Activated gamma-delta T cell (primary cell): ENCODE results near the gene SLIT3.

Source experiments
- DNase-seq: peaks from one replicate; lab custom pipeline; 2025; lab: John Stamatoyannopoulos, UW

The SLIT3 gene

DNA sequence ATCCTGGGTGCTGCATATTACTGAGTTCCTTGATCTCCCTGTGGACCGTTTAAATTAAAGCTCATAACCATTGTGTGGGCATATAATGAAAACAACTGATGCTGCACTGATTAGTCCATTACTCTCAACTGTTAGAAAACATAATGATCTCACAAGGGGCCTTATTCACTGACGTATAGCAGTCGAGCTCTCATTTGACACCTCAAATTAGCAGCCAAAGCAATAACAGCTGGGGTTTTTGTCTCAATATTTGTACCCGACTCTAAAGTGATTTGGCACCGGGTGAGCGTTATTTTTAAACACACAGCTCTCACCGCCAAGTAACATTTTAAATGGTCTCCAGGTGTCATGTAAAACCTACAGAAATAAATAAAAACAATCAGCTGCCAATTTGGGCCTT, 469.6 kb downstream of the SLIT3 start:
- DNase-seq: no peak

DNA sequence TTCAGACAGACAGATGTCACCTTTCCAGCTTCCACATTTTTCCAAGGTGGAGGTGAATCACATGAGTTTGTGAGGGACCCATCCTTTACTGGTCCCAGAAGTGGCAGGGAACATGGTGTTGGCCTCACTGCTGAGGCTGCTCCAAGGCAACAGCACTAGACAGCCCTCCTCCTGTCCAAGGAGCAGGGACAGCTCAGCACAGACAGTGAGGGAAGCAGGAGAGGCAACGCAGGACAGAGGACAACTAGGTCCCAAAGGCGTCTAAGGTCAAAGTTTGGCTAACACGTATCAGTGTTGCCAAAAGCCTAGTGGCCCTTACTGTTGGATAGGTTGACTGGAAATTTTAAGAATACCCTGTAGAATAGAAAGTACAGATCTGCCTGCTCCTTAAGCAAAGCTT, 470.1 kb downstream of the SLIT3 start:
- no peak for DNase-seq

DNA sequence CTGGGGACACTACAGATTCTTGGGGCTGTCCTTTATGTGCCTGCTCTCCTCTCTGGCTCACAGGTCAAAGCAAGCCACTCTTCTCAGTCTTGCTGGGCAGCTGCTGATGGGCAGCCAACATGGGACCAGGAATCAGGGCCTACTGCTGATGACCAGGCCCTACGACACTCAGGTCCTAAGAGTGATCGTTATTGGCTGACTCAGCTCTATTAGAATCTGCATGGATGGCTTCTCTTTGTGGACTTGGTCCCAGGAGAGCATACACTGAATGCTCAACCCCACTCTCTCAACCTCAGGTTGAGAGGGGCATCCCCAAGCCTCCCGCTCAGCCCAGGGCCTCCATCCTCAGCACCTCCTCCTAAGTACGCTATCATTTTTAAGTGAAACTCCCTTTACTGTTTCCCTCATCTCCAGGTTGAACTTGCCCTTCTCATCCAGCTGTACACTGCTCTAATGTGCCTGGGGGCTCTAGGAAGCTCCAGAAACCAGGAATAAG, 471.0 kb downstream of the SLIT3 start:
- no peak for DNase-seq

DNA sequence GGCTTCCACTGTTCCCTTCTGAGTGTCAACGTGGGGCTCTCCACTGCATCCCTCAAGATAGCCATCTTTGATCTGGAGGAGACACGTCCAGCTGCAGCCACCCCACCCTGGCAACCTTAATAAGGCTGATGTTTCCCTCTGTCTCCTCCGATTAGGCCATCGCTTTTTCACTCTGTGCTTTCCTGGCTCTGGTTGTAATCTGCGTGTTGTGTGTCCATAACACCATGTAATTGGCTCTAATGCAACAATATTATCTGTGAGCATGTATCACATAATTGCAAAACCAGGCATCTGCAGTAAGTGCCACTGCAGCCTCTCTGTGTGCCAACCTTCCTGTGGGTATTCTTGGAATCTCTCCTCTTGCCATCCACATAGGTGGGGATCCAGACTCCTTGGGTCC, 471.9 kb downstream of the SLIT3 start:
- no peak for DNase-seq

DNA sequence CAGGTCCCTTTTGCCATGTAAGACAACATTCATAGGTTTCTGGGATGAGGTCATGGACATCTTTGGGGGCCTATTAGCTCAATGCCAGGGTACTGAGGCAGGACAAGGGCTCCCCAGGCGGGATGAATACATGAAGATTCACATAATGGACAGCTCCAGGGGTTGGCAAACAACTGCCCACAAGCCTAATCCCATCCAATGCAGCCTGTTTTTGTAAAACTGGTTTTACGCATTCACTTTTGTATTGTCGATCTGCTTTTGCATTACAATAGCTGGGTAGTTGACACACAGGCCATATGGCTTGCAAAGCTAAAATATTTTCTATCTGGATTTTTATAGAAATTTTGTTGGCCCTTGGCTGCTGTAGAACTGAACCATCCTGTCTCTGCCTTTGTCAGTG, 473.3 kb downstream of the SLIT3 start:
- DNase-seq: no peak

DNA sequence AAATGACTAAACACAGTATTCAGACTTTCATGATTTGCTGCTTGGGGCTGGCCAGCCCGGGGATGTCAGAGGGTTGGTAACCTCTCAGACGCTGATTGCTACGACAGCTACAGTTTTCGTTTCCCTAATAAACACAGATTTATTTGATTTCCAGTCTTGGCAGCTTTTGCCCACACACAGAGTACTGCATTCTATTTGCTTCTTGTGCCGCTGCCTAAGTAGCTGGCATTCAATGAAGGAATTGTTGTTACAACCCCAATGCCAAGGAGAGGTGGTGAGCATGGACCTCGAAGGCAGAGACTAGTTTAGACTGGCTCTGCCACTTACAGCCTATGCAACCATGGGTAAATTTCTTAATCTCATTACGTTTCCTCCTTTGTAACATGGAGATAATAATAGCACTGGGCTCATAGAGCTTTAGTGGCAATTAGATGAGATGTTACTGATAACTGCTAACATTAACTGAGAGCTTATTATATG, 474.7 kb downstream of the SLIT3 start:
- DNase-seq: no peak

DNA sequence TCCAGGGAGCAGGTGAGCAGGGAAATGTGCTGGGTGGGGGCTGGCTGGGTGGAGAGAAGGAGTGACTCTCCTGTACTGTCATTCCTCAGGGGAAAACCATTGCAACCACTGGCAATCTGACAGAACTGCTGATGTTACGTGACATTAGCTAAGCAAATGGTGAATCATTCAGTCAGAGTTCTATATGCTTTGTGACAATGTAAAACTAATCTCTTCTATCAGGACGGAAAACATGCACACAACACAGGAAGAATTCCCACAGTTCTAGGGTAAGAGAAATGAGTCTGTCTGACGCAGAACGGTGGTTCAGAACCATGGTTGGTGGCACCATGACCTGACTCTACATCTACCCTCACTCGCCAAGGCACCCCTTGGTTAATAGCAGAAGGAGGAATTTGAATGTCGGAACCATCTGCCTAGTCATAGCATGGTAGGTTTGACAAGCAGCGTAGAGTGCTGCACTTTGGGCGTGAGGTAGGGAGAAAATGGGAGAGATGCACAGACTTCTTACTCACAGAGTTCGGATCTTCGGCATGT, 478.1 kb downstream of the SLIT3 start:
- no peak for DNase-seq

DNA sequence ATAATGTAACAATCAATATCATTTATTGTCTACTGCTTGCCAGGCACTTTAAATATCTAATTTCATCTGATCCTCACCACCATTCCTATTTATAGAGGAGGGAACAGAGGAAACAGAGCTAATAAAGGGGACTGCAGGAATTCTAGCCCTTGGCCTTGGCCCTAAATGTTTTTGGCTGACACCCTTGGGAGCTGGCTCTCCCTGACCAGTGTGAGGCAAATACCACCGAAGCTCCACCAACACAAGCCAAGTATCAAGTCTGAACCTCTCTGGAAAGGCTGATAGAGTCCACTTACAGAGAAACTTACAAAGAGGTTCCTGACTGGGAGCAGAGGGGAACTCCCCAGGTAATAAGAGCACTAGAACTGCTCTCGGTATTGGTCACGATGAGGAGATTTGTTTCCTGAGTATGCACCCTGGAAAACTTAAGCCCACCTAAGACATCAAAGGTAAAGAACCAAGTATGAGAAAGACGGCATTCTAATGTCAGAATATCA, 478.6 kb downstream of the SLIT3 start:
- no peak for DNase-seq

DNA sequence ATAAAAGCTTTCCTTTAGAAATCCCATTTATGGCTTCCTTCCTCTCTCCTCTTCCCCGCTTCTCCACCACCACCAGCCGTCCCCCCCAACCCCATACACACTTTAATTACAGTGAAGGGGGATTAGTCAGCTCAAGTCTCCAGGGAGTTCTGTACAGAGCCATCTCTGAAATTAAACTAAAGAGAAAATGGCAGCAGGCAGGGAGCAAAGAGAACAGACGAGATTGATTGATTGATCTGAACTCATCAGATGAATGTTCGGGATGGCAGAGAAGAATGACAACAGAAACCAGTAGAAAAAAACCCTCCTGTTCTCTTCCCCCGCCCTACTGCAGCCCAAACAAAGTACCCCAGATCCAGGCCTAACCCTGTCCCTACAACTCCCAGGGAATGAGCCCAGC, 480.1 kb downstream of the SLIT3 start:
- no peak for DNase-seq

DNA sequence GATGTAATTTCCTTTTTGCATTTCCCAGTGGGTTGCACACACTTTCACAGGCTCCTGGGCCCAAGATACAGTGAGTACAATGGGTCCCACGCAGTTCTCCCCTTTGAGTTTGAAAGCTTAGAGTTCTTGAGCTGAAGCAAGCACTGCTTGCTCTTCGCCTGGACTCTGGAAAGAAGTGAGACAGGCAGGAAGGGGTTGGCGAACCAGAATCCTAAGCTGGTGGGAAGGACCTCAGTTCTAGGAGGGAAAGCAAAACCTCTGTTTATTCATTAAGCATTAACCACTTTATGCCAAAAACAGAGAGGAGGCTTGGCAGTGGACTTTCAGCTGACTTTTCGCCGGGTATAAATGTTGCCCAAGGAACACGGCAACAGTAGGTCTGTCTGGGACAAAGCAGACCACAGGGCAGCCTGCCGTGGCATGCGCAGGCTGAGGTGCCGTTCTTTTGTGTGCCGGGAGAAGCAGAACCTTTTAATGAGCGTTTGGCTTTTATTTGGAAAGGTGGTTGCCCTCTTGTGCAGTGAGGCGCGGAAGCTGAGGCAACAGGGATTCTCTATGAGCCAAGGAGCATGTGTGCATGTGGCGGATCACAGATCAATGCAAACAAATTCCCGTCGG, 481.8 kb downstream of the SLIT3 start:
- no peak for DNase-seq

DNA sequence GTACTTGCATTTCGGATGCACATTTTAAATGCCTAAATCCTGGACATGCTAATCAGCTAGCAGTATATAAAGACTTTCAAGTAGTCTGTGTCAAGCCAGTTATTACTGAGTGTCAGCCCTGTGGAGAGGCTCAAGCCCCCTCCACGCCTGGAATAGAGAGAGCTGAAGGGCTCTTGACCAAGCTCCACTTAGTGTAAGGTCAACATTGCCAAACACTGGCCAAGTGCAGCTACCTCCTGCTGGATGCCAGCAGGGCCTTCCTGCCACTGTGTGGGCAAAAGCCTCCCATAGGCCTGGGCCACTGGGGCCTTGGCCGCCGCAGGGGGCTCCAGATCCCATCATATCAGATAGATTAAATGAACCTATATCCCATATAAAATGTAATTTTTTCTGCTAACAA, 482.4 kb downstream of the SLIT3 start:
- DNase-seq: no peak

DNA sequence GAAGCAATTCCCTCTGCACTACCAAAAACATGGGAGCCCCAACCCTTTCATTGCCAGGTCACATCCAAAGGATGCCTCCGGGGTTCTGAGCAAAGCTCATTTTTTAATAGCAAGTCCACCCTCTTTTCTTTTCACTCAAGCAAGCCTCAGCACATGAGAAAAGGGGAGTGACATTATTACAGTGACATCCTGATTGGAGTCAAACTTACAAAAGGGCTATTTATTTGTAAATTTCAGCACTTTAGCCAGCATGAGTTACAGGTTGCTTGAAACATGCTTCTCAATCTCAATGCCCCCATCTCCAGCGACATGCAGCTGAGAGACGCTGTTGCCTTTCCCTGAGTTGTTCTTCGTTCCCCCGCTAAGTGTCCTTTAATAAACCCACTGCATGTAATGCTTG, 483.3 kb downstream of the SLIT3 start:
- no peak for DNase-seq

DNA sequence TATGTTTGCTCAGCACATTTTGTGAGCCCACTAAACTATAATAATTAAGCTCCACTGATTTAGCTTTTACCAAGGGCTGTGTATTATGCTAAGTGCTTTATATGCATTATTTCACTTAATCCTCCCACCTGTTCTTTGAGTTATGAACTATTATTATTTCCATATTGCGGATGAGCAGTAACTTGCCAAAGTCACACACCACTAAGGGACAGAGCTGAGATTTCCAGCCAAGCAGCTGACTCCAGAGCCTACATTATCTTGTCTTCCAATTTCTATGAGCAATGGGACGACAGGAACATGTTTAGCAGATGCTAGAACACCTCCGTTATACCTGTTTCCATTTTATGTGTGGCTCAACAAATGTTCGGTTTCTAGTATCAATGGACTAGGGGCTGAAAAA, 484.3 kb downstream of the SLIT3 start:
- DNase-seq: no peak

DNA sequence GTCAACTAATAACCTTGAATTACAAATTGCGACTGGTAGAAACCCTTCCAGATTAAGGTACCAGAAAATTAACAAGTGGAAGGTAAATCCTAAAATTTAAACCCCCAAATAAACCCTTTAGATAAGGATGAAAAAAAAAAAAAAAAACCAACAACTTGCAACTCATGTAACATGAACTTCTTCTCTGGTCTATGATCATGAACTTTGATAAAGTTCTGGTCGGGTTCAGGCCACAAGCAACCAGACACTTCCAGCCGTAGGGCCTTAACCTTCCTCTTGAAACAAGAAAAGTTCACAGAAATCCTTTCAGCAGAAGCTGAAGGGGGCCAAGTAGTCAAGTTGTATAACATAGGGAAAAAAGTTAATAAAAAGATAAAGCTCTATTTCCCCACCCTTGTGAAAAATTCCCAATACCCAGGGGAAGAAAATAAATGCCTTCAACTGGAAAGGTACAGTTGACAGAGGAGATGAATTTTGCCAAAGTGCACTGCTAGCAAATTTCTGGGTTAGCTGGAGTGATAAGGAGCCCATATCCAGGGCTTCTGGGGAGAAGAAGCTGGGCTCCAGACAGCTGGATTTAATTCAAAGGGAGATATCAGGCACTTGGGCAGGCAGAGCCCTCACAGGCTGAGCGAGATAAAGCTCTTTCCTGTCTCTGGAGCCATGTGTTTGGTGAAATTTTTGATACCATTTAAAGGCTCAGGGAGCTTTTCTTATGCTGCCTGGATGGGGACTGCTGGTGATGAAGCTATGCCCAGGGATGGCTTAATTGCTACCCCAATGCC, 487.6 kb downstream of the SLIT3 start:
- DNase-seq: no peak

DNA sequence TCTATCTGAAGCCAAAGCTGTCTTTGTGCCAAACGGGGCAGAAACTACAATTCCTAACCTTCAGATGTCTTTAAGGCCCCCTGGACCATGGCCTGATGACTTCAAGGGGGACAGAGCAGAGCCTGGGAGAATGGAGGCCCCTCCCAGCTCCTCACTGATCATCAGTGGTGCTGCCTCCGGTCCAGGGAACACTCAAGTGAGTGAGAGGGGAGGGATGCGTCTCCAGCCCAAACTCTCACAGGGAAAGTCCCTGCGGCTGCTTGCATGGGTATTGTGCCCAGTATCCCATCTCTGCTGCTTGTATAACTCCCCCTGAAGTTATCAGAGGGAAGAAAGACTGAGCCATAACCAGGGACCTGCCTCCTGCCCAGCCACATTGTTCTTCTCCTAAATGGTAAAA, 490.3 kb downstream of the SLIT3 start:
- no peak for DNase-seq

DNA sequence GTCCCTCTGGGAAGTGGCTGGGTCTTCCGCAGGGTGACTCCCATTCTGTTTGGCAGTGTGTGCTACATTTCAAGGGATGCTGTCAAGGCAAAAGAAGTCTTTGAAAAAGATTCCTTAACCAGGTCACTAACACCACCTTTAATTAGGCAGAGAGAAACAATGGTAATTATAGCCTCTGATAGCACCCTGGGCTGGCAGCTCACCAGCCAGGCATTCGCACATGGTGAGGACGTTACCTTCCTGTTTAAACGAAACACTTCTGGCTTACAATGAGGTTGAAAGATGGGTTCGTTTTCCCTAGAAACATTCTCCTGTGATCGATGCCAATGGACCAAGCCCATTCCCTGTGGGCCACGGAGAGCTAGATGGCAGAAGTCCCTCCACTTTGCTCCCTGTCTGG, 491.7 kb downstream of the SLIT3 start:
- no peak for DNase-seq

DNA sequence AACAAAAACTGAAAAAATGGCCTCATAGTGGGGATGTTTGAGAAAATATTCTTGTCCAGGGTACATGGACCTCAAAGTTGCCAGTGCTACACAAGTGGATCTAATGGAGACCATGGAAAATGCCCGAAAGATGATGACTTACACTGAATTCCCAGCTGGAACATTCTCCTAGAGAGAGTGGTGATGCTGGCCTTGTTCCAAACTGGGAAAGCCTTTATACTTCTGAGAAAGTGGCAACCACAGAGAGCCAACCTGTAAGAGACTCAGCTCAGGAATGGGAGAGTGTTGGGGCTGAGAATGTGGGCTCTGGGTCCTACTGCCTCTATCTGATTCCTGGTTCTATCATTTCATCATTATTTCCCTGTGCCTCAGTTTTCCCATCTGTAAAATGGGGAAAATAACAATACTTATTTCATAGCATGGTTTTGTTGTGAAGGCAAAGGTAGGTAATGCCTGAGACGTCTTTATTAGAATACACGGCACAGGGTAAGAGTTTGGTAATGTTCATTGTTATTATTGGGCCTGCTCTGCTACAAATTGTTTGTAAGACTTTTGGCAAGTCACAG, 492.8 kb downstream of the SLIT3 start:
- DNase-seq: no peak

DNA sequence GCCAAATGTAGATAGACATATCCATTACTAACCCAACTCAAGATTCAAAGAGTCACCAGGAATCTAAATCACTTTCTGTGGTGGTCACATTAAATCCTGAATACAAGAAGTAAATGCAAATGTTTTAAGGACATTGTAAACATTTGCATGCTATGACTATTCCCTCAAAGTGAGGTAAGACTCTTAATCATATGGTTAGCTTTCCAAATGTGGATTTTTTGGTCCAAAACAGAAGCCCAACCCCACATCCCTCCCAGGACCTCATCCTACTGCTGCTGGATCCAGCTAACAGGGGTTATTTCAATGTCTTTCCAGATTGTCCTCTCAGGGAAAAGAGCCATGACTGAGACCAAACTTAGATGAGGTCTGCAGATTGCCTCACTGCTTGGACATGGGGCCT, 493.7 kb downstream of the SLIT3 start:
- DNase-seq: no peak

DNA sequence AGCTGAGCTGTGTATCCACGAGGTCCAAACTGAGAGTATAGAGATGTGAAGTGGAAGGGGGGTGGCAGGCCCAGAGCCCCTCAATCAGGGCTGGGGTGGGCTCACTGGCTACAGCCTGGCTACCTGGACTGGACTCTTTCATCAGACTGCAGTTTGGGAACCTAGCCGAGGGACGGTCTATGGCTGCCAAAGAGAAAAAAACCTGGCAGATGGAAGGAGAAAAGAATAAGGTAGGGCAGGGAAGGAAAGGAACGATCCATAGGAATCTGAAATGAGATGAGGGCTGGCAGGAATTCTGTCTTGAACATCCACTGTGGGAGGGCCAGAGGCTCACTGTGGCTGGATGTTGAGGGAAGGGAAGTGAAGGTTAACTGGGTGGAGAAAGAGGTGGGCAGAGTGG, 497.4 kb downstream of the SLIT3 start:
- DNase-seq: no peak

DNA sequence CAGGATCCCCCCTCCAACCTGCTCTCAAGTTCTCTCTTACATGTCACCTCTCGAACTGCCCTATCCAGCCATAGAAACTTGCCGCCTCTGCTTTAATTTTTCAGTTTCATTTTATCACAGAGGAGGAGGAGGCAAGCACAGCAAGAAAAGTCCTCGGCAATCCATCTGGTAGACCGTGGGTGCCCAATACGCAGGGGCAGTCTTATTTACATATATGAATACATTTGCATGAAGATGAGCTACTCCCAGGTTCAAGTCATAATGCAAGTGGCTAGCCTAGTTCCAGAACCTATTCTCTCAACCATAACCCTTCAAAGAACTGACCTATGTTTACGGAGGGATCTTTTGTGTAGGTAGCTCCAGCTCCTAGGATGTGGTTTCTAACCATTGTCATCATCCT, 498.6 kb downstream of the SLIT3 start:
- no peak for DNase-seq

DNA sequence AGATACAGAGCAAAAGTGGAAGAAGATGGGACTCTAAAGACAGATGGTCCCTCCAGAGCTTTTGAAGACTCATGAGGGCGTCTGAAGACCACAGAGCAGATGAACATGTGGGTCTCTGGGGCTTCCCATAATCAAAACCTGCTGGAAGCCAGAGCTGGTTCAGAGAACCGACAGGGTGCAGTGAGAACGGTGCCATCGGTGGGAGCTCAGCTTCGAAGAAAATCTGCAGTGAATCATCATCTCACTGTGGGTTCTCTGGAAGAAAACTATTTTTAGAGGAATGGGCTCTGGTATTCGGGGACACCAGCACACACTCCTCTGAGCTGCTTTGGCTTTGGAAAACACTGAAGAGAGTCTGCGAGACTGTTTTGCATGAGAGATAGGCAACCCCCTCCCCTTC, 499.4 kb downstream of the SLIT3 start:
- no peak for DNase-seq

DNA sequence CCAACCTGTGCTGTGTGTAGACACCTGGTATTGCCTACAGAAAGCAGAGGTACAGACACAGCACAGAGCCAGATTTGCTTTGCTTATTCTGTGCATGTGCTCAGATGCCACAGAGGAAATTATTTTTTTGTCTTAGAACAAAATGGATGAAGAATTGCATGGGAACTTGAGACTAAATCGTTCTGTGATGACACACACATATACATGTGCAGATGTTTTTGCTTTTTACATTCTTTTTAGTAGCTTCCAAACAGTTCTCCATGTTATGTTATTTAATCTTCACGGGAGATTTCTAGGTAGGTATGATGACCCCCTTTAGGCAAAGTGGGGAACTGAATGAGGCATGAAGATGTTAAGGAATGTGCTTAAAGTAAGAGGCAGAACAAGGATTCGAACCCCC, 500.2 kb downstream of the SLIT3 start:
- DNase-seq: no peak
